GM12891 (cell line): ENCODE results near the gene SRMS.

Source experiments
- POLR2A ChIP-seq: IDR thresholded peaks from 2 replicates; pipeline ENCODE4 v1.6.1; 2011; ENCODE audit warnings: low read depth, low read length, control low read depth
- POLR2AphosphoS5 ChIP-seq: IDR thresholded peaks from 2 replicates; pipeline ENCODE4 v1.6.1; 2011; ENCODE audit warnings: low read depth, low read length, control low read depth
- TAF1 ChIP-seq: IDR thresholded peaks from 2 replicates; pipeline ENCODE4 v1.6.1; 2011; ENCODE audit warnings: low read depth, low read length, control low read depth

- no peak for TF ChIP-seq POLR2AphosphoS5
- TF ChIP-seq POLR2A, result no peak
- no peak for TF ChIP-seq TAF1
Measured at GRCh38 chr20:63542031-63542559, 5.5 kb downstream of the SRMS start.
